ENCODE results near the gene RBM17. TPM values are rescaled to one million over a fixed set of nuclear protein-coding genes. Genes with fewer than 3 reads are reported as not detected.

Gene RBM17
- total RNA-seq, 1 experiment from 2014 or later = 124 TPM

GRCh38 chr10:6164271-6165095, 75.6 kb downstream of the RBM17 start:
- no peak overlapping the region for H2BK120ac ChIP-seq (ENCODE audit: low read depth, low read length, poor library complexity, severe bottlenecking)
- H2BK12ac ChIP-seq (ENCODE audit: insufficient read length, low read depth, low read length) = no peak overlapping the region
- H2AK5ac ChIP-seq (ENCODE audit: insufficient read length, low read length) = no peak overlapping the region
- TF ChIP-seq CTCF (conservative IDR thresholded peaks at IDR 0.05) = no peak
- H2BK5ac ChIP-seq (ENCODE audit: insufficient read length, low read length) = no peak overlapping the region
- Mint-ChIP-seq H3K9me3 (no peaks in the 10 kb centered on the region), H3K27ac (peak overlapping the region; percentile 31 to 68 (median 59); a peak in 3 of 7 replicates), H3K36me3 (ENCODE audit: insufficient read depth in 1 of 3, low read depth in 3 of 3) (peaks cover 5 to 29% (median 6%) of the 10 kb centered on the region in 3 experiments; a peak in 6 of 7 replicates), H3K4me1 (peaks cover 29 to 34% of the 10 kb centered on the region in 2 experiments), H3K4me3 (peak overlapping the region; percentile 83 to 88), H3K27me3 (ENCODE audit: low read depth) (no peaks in the 10 kb centered on the region; the same call in 1 of the 2 replicates)
- no peak overlapping the region for H3T11ph ChIP-seq (ENCODE audit: low read length)
- 0 out of 2 replicates have a peak, but pooled peaks cover 3% of the 10 kb centered on the region for H3K79me2 ChIP-seq (ENCODE audit: insufficient read depth, low read length)
- H3K4me2 ChIP-seq (ENCODE audit: insufficient read depth, insufficient read length, low read length) = peak overlapping the region; percentile 64
- H2AFZ ChIP-seq (ENCODE audit: low read length) = no peak overlapping the region
- H3K27ac ChIP-seq (ENCODE audit: insufficient read length, low read depth, low read length) = no peak overlapping the region
- H3K4ac ChIP-seq (ENCODE audit: low read depth, low read length) = 0 out of 2 replicates have a peak overlapping the region, but pooled peaks have one; percentile 77
- no peaks in the 10 kb centered on the region for H4K20me1 ChIP-seq (ENCODE audit: control insufficient read depth, insufficient read depth, insufficient read length)
- H3K18ac ChIP-seq (ENCODE audit: insufficient read length, low read depth, low read length) = no peak overlapping the region
- no peak overlapping the region for H4K8ac ChIP-seq (replicated peaks; ENCODE audit: insufficient read length, low read depth, low read length)
- no peaks in the 10 kb centered on the region for H3K9me3 ChIP-seq (ENCODE audit: control insufficient read depth, low read depth, low read length)
- no peaks in the 10 kb centered on the region for H3K4me1 ChIP-seq (ENCODE audit: insufficient read depth, low read length)
- no peaks in the 10 kb centered on the region for H3K27me3 ChIP-seq (ENCODE audit: insufficient read depth, low read length)
- H3K23ac ChIP-seq (ENCODE audit: insufficient read length, low read depth, low read length) = no peak overlapping the region
- H2BK20ac ChIP-seq (ENCODE audit: low read depth, low read length, poor library complexity, severe bottlenecking) = no peak overlapping the region
- H3K79me1 ChIP-seq (ENCODE audit: insufficient read depth, low read depth, low read length, poor library complexity, severe bottlenecking) = peaks cover 3% of the 10 kb centered on the region
- H3K14ac ChIP-seq (ENCODE audit: insufficient read depth, low read length) = peak overlapping the region; percentile 67
- WGBS (ENCODE audit: extremely low coverage, insufficient read length, low lambda C conversion rate) = no CpG with 5 or more reads among the region's 16 CpGs
- H3K23me2 ChIP-seq (ENCODE audit: insufficient read length, low read depth, low read length, poor library complexity, severe bottlenecking) = peaks cover 4% of the 10 kb centered on the region
- peak overlapping the region; percentile 72 for H3K9ac ChIP-seq (ENCODE audit: extremely low read depth, insufficient read length, low read length)
- DNase-seq = no peak
- no peak overlapping the region for H4K5ac ChIP-seq (ENCODE audit: insufficient read length, low read depth, low read length)
- no peak overlapping the region for H2BK15ac ChIP-seq (ENCODE audit: low read depth, low read length)
- no peak overlapping the region for H3K56ac ChIP-seq (ENCODE audit: insufficient read length, low read depth, low read length)
- H4K91ac ChIP-seq (ENCODE audit: insufficient read length, low read depth, low read length) = peak overlapping the region; percentile 81
